Endothelial cell of umbilical vein (primary cell): Measurements from ENCODE around the gene GLP1R. TPM values are rescaled to one million over a fixed set of nuclear protein-coding genes. Genes with fewer than 3 reads are reported as not detected.

Experiments
- BruUV-seq: library from RNA; stranded (reverse); fragments of 400-500 nt; replicated peaks from 2 replicates; lab custom pipeline; 2021; lab: Mats Ljungman, UMichigan
- CTCF ChIA-PET: fragments of 300-600, 350-600 bp; sonication (Branson Sonifier 250); formaldehyde crosslinking; loops from one replicate; lab custom pipeline; 2021; ENCODE audit warnings: antibody characterized with exemption, inconsistent platforms; lab: Charles Lee
- POLR2A ChIA-PET: fragments of 300-600, 350-600 bp; sonication (Branson Sonifier 250); formaldehyde crosslinking; loops from one replicate; lab custom pipeline; 2021; ENCODE audit warnings: antibody characterized with exemption, inconsistent platforms; lab: Charles Lee
- DNase-seq: peaks from one replicate; pipeline ENCODE4 v3.0.0-alpha.2; 2011; ENCODE audit warnings: low read depth, low spot score
- FAIRE-seq: peaks from 2 replicates; lab custom pipeline; 2011; peaks lifted over from hg19 to GRCh38; lab: Jason Lieb, UNC
- H2AFZ ChIP-seq: 2 replicates; pipeline ENCODE4 v1.6.0; 2012; ENCODE audit warnings: low read depth, low read length, control low read depth, inconsistent platforms
- H3K27ac ChIP-seq: 2 replicates; pipeline ENCODE4 v1.5.1; 2011; ENCODE audit warnings: low read depth, mild to moderate bottlenecking, control low read depth, low read length, moderate library complexity; ENCODE audit not compliant: insufficient read depth
- H3K27me3 ChIP-seq, 2 experiments: 2 replicates each; pipeline versions ENCODE4 v1.6.0 to v1.6.1; 2011; ENCODE audit warnings: low read length in 2 of 2, mixed read lengths in 1 of 2; ENCODE audit not compliant: control insufficient read depth in 2 of 2, insufficient read depth in 2 of 2
- H3K36me3 ChIP-seq, 2 experiments: 2 replicates in 1 of 2; 3 replicates in 1 of 2; pipeline ENCODE4 v1.5.1; 2011; ENCODE audit warnings: low read length in 2 of 2, mild to moderate bottlenecking in 1 of 2, moderate library complexity in 1 of 2; ENCODE audit not compliant: control insufficient read depth in 2 of 2, insufficient read depth in 2 of 2; ENCODE audit errors: extremely low read depth in 1 of 2
- H3K4me1 ChIP-seq: 3 replicates; pipeline ENCODE4 v1.5.1; 2011; ENCODE audit warnings: mild to moderate bottlenecking, low read length; ENCODE audit not compliant: control insufficient read depth, insufficient read depth; ENCODE audit errors: extremely low read depth
- H3K4me2 ChIP-seq: 2 replicates; pipeline ENCODE4 v1.6.1; 2011; ENCODE audit warnings: low read length, control low read depth, mixed read lengths; ENCODE audit not compliant: insufficient read depth
- H3K4me3 ChIP-seq, 3 experiments: fragments of 200-600 bp in 1 of 3; sonication (generic), shearing (Covaris generic) in 1 of 3; replicated peaks in 1 of 3; 2 replicates each; pipeline ENCODE4 v1.5.1; 2011 to 2016; ENCODE audit warnings: control low read depth in 3 of 3, low read length in 3 of 3, mild to moderate bottlenecking in 2 of 3, inconsistent platforms in 1 of 3, low read depth in 1 of 3, moderate library complexity in 1 of 3; ENCODE audit not compliant: insufficient read depth in 1 of 3
- H3K79me2 ChIP-seq: 2 replicates; pipeline ENCODE4 v1.6.0; 2012; ENCODE audit warnings: low read length, inconsistent platforms; ENCODE audit not compliant: control insufficient read depth, insufficient read depth
- H3K9ac ChIP-seq: replicated peaks from 2 replicates; pipeline ENCODE3; 2011; ENCODE audit warnings: low read length, control low read depth; ENCODE audit not compliant: insufficient read depth; ENCODE audit errors: extremely low read depth
- H3K9me1 ChIP-seq: replicated peaks from 3 replicates; pipeline ENCODE4 v1.6.0; 2011; ENCODE audit warnings: mild to moderate bottlenecking, low read length; ENCODE audit not compliant: control insufficient read depth, insufficient read depth; ENCODE audit errors: extremely low read depth
- H3K9me3 ChIP-seq: replicated peaks from 2 replicates; pipeline ENCODE4 v1.5.1; 2012; ENCODE audit warnings: low read length, inconsistent platforms; ENCODE audit not compliant: control insufficient read depth, insufficient read depth
- H4K20me1 ChIP-seq: replicated peaks from 2 replicates; pipeline ENCODE3; 2011; ENCODE audit warnings: mild to moderate bottlenecking, low read length; ENCODE audit not compliant: control insufficient read depth, insufficient read depth; ENCODE audit errors: extremely low read depth
- EZH2 ChIP-seq: IDR thresholded peaks from 2 replicates; pipeline ENCODE4 v1.6.1; 2012; ENCODE audit warnings: borderline replicate concordance, low read depth, mild to moderate bottlenecking, moderate library complexity, low read length, inconsistent platforms; ENCODE audit not compliant: severe bottlenecking
- FOS ChIP-seq: IDR thresholded peaks from 2 replicates; pipeline ENCODE4 v1.6.1; 2011; ENCODE audit warnings: mild to moderate bottlenecking, low read length, moderate library complexity, borderline replicate concordance; ENCODE audit not compliant: insufficient read depth
- GATA2 ChIP-seq: IDR thresholded peaks from 2 replicates; pipeline ENCODE4 v1.7.0; 2011; ENCODE audit warnings: low read depth, mild to moderate bottlenecking, moderate library complexity, mixed read lengths, low read length; ENCODE audit not compliant: insufficient read length, insufficient read depth
- JUN ChIP-seq: IDR thresholded peaks from 2 replicates; pipeline ENCODE4 v1.6.1; 2011; ENCODE audit warnings: borderline replicate concordance, low read depth; ENCODE audit not compliant: insufficient read length, insufficient read depth
- POLR2AphosphoS5 ChIP-seq: IDR thresholded peaks from 2 replicates; pipeline ENCODE4 v1.6.1; 2012; ENCODE audit warnings: low read depth, mild to moderate bottlenecking, control low read depth, low read length, moderate library complexity; ENCODE audit not compliant: insufficient read depth
- dilution Hi-C: fragments of 300-500 bp; cut with MboI; formaldehyde crosslinking; loops from one replicate; pipeline ENCODE4 v1.15.0; 2019; ENCODE audit warnings: low sequenced_read_pairs; ENCODE audit not compliant: extremely low pct_ligation_motif_present
- intact Hi-C: fragments of 100-400 bp; cut with micrococcal nuclease; formaldehyde crosslinking; loops from one replicate; pipeline ENCODE4 v1.10.0; 2022
- polyA plus RNA-seq, 4 experiments: library from polyadenylated mRNA; depleted of rRNA in 3 of 4; stranded (reverse) in 3 of 4; unstranded in 1 of 4; fragments of >200 nt; gene quantifications; 2 replicates each; pipeline versions ENCODE4 v1.2.1 to v1.2.3, GENCODE V29; 2011 to 2012; ENCODE audit warnings: missing spikeins in 1 of 4
- total RNA-seq: library from RNA; stranded (reverse); gene quantifications from 2 replicates; pipeline ENCODE4 v1.2.3, GENCODE V29; 2021
- TF ChIP-seq, protein P1 (sequence below), 2 donors: IDR thresholded peaks; 1 replicate in 1 of 2; 2 replicates in 1 of 2; pipeline ENCODE4 v1.5.1; 2011; ENCODE audit warnings: low read length in 2 of 2, mild to moderate bottlenecking in 2 of 2, moderate library complexity in 2 of 2, control low read depth in 1 of 2, inconsistent platforms in 1 of 2, low read depth in 1 of 2; ENCODE audit not compliant: insufficient read depth in 1 of 2; ENCODE audit errors: extremely low read depth in 1 of 2
- TF ChIP-seq, protein P2 (sequence below): IDR thresholded peaks from 2 replicates; pipeline ENCODE4 v1.6.1; 2011; ENCODE audit not compliant: insufficient read depth, insufficient read length

The GLP1R gene
- total and polyA plus RNA-seq, 2 donors (not counting 3 experiments of a cell fraction or from before 2014, with no cell fraction given), result not detected

DNA sequence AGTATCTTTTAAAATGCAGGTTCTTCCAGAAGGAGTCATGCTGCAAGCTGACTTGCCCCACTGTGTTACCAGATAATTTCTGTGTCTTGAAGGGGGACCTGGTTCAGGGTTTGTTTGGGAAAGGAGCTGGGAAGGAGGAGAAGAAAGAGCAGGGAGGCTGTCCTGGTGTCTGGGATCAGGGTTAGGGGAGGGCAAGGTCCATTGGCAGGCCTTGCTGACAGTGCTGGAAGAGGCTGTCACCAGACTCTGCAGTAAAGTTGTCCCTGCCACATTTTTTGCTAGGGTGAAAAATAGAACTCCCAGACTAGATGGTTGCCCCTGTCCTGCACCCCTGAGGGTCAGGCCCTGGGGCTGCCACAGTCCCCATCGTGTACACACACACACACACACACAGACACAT, 14.9 kb downstream of the GLP1R start:
- Histone ChIP-seq H3K36me3 (no peaks in the 10 kb centered on the region), H3K4me3 (no peak overlapping the region), H3K9me3 (no peaks in the 10 kb centered on the region), H2AFZ (no peak overlapping the region), H3K27me3 (peaks cover 0 to 4% of the 10 kb centered on the region in 2 experiments), H3K4me2 (no peak overlapping the region), H3K9me1 (no peaks in the 10 kb centered on the region), H3K79me2 (no peaks in the 10 kb centered on the region), H4K20me1 (no peaks in the 10 kb centered on the region), H3K9ac (no peak overlapping the region), H3K27ac (no peak overlapping the region), H3K4me1 (no peaks in the 10 kb centered on the region)
- FAIRE-seq (no peak), DNase-seq (no peak)
- dilution Hi-C loops, result no loop called here
- intact Hi-C loops, result no loop called here
- BruUV-seq, result no TSS peak
- ChIA-PET CTCF (no interaction called here), POLR2A (no interaction called here)
- TF ChIP-seq FOS (no peak), JUN (no peak), GATA2 (no peak), EZH2 (no peak), POLR2AphosphoS5 (no peak)
- TF ChIP-seq, protein P1, sequence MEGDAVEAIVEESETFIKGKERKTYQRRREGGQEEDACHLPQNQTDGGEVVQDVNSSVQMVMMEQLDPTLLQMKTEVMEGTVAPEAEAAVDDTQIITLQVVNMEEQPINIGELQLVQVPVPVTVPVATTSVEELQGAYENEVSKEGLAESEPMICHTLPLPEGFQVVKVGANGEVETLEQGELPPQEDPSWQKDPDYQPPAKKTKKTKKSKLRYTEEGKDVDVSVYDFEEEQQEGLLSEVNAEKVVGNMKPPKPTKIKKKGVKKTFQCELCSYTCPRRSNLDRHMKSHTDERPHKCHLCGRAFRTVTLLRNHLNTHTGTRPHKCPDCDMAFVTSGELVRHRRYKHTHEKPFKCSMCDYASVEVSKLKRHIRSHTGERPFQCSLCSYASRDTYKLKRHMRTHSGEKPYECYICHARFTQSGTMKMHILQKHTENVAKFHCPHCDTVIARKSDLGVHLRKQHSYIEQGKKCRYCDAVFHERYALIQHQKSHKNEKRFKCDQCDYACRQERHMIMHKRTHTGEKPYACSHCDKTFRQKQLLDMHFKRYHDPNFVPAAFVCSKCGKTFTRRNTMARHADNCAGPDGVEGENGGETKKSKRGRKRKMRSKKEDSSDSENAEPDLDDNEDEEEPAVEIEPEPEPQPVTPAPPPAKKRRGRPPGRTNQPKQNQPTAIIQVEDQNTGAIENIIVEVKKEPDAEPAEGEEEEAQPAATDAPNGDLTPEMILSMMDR (IDR thresholded peaks at IDR 0.05; ENCODE audit: extremely low read depth in 1 of 2, insufficient read depth in 1 of 2, low read depth in 1 of 2, low read length in 2 of 2), result no peak
- TF ChIP-seq, protein P2, sequence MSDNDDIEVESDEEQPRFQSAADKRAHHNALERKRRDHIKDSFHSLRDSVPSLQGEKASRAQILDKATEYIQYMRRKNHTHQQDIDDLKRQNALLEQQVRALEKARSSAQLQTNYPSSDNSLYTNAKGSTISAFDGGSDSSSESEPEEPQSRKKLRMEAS, result no peak
